Measurements from ENCODE around the gene CD3G.

- no peak for TF ChIP-seq EZH2 (IDR thresholded peaks at IDR 0.05; ENCODE audit: insufficient read depth, poor library complexity, severe bottlenecking)
- no peak for TF ChIP-seq EZH2phosphoT487 (IDR thresholded peaks at IDR 0.05; ENCODE audit: insufficient read depth, low read depth)
Measured at GRCh38 chr11:118341815-118342489, 2.2 kb upstream of the CD3G start.

Data from GM23248 (cell line).